Measurements from ENCODE around the gene LCE7A.

DNA sequence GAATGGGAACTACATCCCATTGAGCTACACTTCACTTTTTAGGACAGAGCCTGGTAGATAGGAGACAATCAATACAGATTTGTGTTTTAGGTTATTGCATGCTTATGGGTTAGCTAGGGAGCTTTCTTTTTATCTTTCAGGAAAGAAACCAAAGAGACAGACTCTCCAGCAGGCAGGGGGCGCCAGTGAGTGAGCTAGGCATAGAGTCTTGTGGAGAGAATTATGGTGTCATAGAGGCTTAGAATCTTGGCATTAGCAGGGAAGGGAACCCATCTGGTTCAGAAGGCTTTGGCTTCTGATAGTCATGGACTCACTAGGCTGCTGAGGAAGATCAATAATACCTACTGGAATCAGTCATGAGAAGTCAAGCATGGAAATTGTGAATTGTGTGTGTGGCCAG lies 18.2 kb downstream of the LCE7A start, which contains the start of gene SMCP:
- TF ChIP-seq, protein P1, sequence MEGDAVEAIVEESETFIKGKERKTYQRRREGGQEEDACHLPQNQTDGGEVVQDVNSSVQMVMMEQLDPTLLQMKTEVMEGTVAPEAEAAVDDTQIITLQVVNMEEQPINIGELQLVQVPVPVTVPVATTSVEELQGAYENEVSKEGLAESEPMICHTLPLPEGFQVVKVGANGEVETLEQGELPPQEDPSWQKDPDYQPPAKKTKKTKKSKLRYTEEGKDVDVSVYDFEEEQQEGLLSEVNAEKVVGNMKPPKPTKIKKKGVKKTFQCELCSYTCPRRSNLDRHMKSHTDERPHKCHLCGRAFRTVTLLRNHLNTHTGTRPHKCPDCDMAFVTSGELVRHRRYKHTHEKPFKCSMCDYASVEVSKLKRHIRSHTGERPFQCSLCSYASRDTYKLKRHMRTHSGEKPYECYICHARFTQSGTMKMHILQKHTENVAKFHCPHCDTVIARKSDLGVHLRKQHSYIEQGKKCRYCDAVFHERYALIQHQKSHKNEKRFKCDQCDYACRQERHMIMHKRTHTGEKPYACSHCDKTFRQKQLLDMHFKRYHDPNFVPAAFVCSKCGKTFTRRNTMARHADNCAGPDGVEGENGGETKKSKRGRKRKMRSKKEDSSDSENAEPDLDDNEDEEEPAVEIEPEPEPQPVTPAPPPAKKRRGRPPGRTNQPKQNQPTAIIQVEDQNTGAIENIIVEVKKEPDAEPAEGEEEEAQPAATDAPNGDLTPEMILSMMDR (IDR thresholded peaks at IDR 0.05; ENCODE audit: insufficient read depth, low read length, poor library complexity, severe bottlenecking): no peak
- TF ChIP-seq EZH2phosphoT487 (conservative IDR thresholded peaks at IDR 0.05; ENCODE audit: low read length): no peak

Data from SU-DHL-6 (cell line).